Skeletal muscle cell (primary cell): ENCODE data around the gene FGFR4.

Experiments used
- DNase-seq: peaks from one replicate; pipeline ENCODE4 v3.0.0-alpha.2; 2010; ENCODE audit warnings: low read depth
- H3K4me3 ChIP-seq: 2 replicates; pipeline ENCODE4 v1.5.1; 2011; ENCODE audit warnings: low read depth, mild to moderate bottlenecking, control low read depth, low read length, moderate library complexity

Gene FGFR4

DNA sequence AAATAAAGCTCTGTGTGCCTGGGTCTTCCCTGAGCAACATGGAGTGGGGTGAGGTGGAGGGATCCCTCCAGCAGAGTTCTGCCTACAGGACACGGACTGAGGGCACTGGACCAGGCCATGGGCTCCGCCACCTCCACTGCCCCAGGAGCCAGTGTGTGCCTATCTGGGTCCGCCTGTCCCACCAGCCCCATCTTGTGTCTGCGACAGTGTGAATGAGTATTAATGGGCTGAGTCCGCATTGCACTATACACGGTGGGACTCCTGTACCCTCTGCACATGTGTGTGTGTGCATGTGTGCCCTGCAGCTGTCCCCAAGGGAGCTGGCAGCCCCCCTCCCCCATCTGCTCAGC lies 11.4 kb downstream of the FGFR4 start:
- DNase-seq: no peak
- H3K4me3 ChIP-seq: no peak overlapping the region

DNA sequence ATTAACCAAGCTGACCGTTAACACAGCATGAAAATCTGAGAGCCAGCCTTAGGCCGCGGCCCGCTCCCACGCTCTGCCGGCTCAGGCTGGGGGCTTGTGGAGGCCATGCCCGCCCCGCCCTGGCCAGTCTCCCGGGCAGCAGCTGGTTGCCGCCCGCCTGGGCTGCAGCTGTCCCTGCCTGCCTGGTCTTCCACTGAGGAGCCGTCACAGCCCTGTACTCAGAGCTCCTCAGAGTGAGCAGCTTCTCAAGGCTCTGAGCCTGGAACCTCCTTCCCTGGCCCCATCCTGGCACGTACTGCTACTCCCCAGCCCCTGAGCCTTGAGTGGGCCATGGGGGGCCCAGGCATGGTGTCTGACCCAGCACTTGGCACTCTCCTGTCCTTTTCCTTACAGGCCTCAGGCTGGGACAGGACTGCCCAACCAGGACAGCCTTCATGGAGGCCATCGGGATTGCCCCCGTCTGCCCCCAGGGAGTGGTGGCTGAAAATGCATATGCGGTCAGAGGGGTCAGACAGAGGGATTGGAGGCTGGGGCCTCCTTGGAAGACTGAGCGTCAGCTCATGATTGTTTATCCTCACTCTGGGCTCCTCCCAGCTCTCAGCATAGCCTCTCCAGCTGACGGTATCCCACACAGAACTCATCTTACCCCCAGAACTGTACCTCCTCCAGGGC lies 11.9 kb downstream of the FGFR4 start:
- H3K4me3 ChIP-seq: no peak overlapping the region
- DNase-seq: peak; percentile 58

GRCh38 chr5:177099422-177100093 lies 12.8 kb downstream of the FGFR4 start:
- no peak overlapping the region for H3K4me3 ChIP-seq
- no peak for DNase-seq

DNA sequence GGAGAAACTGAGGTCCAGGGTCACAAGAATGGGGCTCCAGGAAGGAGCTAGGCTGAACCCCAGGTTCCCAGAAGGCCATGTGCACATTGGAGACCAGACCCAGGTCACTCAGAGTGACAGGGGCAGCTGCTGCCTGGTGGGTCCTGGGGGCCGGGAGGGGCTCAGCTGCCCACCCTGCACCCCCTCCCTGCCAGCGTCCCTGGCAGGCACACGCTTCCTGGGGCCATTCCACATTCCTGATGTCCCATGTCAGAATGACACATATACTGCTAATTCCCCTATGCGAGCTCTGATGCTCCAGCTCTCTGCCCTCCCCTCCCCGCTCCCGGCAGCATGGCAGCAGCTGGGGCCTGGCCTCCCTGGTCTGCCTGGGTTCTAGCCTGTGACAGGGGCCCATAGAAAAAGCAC lies 14.0 kb downstream of the FGFR4 start:
- H3K4me3 ChIP-seq: no peak overlapping the region
- no peak for DNase-seq

DNA sequence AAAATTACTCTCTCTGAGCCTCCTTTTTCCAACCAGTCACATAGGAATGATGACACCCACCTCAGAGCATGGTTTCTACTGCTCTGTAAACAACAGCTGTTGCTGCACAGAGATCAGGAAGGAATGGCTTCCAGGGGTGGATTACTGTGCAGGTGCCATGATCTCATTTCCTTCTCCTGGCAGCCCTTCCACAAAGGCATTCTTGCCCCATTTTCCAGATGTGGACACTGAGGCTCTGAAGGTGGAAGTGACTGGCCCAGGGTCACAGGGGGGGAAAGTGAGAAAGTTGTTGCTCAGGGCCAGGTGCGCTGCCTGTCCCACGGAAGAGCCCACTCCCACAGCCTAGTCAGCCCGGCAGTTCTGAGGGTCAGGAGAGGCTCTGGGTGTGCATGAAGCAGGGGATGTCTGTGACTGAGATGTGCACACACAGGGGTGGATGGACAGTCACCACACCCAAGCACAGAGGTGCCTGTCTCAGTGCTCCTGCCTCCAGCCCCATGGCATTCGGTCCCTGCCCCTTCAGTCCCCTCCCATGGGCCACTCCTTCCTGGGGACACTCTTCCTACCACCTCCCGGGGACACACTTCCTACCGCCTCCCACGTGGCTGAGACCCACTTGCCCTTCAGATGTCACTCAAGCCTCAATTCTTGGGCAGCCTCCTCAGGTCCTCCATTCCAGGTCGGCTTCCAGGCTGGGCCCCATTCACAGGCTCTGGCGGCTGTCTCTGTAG lies 17.0 kb downstream of the FGFR4 start:
- no peak for DNase-seq
- H3K4me3 ChIP-seq: no peak overlapping the region

DNA sequence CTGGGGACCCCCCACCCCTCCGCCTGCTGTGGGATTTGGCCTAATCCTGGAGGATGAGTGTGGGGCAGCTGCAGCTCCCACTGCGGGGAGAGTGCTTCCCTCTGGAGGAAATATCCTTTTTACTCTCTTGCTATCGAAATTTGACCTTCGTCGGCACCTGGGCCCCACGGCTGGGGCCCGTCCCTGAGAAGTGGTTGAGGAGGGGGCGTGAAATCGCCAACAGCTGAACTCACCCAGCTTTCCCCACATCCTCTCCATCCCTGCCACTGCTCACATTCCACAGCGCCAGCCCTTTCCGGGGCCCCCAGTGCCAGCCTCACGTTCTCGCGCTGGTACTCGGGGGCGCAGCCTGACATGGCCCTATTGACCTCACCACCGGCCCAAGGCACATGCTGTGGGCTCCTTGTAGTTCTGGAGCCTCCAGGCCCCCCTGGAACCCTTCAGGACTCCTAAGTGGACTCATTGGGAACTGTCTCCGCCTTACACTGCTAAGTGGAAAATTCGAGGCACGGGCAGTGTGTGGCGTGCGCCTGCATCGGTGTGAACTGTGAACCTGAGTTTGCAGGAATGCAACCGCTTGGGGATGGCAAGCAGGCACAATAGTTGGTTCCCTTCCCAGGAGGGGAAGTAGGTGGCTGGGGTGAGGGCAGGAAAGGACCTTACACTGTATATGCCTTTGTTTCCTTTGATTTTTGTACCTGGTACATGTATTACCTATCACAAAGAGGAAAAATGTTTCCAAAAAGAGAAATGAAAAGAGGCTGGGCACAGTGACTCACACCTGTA lies 19.2 kb downstream of the FGFR4 start:
- DNase-seq: no peak
- H3K4me3 ChIP-seq: no peak overlapping the region

- H3K4me3 ChIP-seq: no peak overlapping the region
- no peak for DNase-seq
Measured at GRCh38 chr5:177107159-177107558, 20.4 kb downstream of the FGFR4 start.

- no peak overlapping the region for H3K4me3 ChIP-seq
- DNase-seq: no peak
Measured at GRCh38 chr5:177109810-177110209, 23.1 kb downstream of the FGFR4 start.

DNA sequence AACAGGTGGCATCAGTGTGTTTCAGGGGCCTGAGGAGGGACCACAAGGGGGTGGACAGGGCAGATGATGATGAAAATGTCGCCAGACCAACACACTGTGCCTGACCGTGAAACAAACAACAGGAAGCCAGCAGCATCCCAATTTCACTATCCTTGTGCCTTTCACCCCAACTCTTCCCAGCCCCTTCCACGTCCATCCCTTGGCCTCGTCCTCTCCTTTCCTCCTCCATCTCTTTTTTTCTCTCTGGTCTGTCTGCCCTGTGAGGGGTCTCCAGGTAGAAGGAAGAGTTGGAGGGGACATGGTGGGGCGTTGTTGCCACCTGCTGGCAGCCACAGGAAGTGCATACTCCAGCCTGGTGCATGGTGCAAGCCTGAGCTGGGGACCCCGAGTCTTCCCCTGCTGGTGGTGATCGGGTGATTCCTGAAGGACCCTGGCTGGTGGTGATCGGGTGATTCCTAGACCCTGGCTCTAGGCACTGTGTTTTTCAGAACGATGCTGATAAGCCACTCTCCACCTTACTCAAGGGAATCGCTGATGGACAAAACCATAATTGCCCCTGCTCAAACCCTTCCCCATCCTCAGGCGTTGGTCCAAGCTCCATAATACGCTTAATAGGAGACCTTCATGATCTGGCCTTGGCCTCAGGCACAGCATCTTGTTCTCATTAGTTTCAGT lies 25.1 kb downstream of the FGFR4 start:
- DNase-seq: no peak
- no peak overlapping the region for H3K4me3 ChIP-seq

- DNase-seq: no peak
- H3K4me3 ChIP-seq: no peak overlapping the region
Measured at GRCh38 chr5:177112589-177113220, 26.0 kb downstream of the FGFR4 start.

DNA sequence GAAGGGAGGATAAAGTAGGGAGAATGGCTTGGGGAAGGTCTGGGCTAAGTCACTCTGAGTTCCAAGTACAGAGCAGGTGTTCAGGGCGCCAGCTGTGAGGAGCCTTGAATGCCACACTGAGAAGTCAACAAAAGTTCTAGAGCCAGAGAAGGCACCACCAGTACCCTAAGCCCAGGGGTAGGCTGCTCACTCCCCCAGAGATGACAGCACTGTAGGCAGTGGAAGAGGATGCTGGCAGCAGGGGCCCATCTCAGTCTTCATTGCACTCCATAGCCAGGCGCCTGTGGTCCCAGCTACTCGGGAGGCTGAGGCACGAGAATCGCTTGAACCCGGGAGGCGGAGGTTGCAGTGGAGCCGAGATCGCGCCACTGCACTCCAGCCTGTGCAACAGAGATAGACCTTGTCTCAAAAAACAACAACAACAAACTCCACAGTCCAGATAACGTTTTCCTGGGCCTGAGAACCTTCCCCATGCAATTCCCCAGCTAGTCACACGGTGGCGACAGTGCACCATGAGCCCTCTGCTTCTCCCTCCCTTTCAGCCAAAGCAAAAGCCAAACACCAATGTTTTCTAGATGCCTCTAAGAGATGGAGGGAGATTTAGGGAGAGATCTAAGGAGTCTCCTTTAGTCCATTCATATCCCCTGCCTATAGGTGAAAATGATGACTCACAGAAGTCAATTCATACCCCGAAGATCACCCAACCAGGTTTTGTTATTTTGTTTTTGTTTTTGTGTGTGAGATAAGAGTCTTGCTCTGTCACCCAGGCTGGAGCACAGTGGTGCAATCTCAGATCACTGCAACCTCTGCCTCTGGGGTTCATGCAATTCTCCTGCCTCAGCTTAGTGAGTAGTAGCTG lies 27.1 kb downstream of the FGFR4 start:
- H3K4me3 ChIP-seq: no peak overlapping the region
- no peak for DNase-seq

DNA sequence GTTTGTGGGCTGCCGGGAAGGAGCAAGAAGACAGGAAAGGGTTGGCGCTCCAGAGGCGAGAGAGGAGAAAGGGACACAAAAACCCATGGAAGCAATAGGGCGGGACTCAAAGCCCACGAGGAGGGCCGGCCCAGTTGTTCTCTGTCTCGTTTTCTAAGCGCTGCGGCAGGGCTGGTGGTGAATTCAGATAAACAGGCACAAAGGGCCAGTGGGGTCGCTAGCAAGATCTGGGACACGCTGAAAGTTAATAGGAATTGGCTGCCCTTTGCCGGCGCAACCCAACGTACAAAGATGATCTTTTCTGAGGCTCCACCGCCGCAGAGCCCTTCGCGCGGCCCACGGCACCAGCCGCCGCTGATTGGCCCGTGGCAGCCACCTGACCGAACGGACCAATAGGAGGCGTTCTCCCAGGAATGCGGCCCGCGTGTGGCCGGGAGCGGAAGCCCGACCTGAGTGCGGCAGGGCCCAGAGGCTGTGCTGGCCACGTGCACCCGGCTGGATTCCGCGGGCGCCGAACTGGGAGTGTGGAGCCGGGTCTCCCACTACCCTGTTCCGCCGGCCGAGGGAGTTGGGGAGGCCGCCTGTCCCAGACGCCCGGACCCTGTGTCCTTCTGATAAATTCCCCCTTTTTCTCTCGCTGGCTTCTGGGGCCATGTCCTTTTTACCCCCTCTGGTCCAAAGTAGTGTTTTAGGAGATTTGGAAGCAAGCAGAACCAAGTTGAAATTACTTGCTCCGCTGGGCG lies 30.1 kb downstream of the FGFR4 start:
- DNase-seq: no peak
- peak overlapping the region; percentile 12 for H3K4me3 ChIP-seq

- DNase-seq: no peak
- H3K4me3 ChIP-seq: no peak overlapping the region
Measured at GRCh38 chr5:177117441-177118045, 30.8 kb downstream of the FGFR4 start.

DNA sequence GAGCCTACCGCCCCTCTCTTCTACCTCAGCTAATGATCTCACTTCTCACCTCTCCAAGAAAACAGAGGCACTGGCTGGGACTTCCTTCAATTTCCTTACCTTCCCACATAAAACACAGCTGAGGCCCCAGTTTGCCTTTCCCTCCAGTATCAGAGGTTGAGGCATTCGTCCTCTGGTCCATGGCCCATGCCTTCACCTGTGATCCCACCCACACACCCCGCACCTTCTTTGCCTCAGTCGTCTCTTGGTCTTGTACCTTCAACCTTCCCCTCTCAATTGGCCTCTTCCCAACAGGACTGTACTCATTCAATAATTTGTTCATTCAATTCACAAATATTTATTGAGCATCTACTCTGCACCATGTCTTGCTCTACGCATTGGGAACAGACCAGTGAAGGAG lies 35.9 kb downstream of the FGFR4 start:
- DNase-seq: no peak
- H3K4me3 ChIP-seq: no peak overlapping the region

DNA sequence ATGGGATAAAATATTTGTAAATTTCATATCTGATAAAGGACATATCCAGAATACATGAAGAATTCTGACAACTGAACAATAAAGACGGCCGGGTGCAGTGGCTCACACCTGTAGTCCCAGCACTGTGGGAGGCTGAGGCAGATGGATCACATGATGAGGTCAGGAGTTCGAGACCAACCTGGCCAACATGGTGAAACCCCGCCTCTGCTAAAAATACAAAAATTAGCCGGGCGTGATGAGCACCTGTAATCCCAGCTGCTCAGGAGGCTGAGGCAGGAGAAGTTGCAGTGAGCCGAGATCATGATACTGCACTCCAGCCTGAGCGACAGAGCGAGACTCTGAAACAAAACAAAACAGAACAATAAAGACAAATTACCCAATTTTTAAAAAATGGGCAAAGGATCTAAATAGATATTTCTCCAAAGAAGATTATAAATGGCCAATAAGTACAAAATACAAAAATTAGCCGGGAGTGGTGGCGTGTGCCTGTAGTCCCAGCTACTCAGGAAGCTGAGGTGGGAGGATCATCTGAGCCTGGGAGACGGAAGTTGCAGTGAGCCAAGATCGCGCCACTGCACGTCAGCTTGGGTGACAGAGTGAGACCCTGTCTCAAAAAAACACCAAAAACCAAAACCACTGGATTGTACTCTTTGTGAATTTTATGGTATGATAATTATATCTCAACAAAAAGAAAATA lies 37.2 kb downstream of the FGFR4 start:
- DNase-seq: no peak

GRCh38 chr5:177124486-177124991 lies 37.8 kb downstream of the FGFR4 start:
- no peak for DNase-seq
- no peak overlapping the region for H3K4me3 ChIP-seq

More for the DNA sequence above, 37.2 kb downstream of the FGFR4 start:
- H3K4me3 ChIP-seq: no peak overlapping the region
